HG03108 (cell line): Measurements from ENCODE around the gene TAGLN3.
A peak's percentile ranks its signal among the peaks of the same experiment; 100 is the strongest.

ENCODE experiments used
- ATAC-seq: cut with Tn5 transposase; IDR thresholded peaks from one replicate; pipeline ENCODE4 v1.9.1; 2021; ENCODE audit warnings: moderate library complexity; ENCODE audit not compliant: unreplicated experiment

The TAGLN3 gene

DNA sequence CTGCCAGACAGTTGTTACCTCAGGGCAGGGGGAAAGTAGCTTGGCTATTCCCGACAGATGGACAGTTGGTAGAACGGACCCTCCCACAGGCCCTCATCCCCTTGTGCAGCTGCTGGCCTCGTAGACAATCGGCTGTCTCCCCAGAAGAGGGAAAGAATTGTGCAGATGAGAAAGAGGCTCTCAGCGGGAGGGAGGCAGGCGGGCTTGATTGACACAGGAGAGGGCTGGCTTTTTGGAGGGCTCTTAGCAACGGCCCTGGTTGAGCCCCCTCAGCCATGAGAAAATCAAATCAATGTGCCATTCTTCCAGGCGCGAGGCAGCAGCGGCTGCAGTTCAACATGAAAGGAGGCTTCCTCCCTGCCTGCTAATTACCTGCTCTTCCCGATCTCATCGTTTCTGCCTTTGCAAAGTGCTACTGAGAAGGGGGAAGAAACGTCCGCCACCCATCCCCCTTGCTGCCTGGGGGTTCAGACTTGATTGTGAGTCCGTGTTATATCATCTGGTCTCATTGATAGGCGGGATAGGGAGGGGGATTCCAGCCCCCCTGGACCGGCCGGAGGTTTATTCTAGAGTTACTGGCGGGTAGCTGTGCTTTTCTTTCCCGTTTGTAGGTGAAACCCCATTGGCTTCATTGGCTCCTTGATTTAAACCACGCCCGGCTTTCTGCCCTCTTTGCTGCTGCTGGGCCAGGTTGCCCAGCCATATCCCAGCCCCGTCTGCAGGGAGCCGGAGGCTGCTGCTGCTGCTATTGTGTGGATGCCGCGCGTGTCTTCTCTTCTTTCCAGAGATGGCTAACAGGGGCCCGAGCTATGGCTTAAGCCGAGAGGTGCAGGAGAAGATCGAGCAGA is at the start of gene TAGLN3:
Gene TAGLN3 (plus strand): TSS at position 287 of the 848 bp plus-strand sequence. CDS start 501 bp downstream, at position 788.
- ATAC-seq: no peak

DNA sequence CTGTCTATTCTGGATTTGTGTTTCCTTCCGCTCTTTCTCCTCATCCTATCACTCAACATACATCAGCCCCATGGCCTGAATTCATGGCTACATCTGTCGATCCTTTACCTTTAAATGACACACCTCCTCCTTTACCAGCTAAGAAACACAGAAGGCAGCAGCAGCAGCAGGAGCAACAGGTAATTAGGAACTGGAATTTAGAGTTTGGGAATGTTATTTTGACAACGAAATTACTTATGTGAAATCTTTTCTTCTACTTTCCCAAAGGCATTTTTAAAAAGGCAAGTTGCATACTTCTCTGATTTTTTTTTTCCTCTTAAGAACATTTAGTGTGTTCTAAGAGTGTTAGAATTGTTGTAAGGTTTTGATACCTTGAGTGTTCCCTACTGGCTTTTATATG is 49.0 kb upstream of the TAGLN3 start:
- ATAC-seq: no peak

DNA sequence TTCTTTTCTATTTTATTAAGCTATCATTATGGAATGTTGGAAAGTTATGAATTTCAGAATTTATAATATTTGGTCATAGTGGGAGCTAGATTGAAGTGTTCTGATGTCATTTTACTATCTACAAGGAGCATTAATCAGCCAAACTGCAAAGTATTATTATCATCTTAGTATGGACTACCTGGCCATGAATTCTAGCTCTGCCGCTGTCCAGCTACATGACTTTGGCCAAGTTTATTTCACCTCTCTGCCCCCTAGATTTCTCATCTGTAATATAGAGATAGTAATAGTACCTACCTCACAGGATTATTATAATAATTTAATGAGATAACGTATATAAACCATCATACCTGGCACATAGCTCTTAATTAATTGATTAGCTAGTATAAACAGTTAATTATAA is 47.7 kb upstream of the TAGLN3 start:
- no peak for ATAC-seq

DNA sequence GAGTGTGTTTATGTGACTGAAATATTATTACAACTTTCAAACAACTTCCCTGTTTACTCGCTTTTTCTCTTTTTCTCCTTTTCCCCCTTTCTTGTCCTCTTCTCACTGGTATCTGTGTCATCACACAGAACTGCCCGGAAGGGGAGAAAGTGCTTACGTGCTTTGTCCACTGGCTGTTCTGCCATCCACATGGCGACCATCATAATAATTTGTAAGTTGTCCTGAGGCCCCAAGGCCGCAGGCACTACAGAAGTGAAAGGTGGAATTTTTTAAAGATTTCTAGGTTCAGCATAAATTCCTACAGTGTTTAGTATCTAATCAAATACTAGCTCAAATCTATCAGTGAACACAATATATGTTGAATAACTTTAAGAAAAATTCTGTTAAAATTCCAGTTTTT is 46.6 kb upstream of the TAGLN3 start:
- no peak for ATAC-seq

DNA sequence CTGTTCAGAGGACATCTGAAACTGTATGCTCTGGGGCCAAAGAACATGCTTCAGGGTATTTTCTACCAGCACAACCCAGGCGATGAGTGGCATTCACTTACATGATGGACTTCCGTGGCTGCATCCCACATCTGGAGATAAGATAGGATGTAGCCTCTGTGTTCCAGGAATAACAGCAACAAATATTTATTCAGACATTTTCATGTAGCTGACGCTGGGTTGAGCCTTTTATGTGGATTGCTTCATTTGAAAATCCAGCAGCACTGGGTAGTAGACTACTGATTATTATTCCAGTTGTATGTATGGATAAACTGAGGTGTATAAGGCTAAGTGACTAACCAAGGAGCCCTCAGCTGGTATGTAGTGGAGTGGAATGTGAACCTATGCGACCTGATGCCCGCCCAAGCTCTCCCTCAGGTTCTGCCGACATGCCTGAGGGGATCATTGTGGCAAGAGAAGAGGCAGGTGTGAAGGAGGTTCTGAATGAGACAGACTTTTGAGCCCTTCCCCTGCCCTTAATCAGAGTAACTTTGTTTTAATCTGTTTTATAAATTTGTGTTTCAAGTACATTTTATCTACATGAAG is 45.8 kb upstream of the TAGLN3 start:
- ATAC-seq: no peak

DNA sequence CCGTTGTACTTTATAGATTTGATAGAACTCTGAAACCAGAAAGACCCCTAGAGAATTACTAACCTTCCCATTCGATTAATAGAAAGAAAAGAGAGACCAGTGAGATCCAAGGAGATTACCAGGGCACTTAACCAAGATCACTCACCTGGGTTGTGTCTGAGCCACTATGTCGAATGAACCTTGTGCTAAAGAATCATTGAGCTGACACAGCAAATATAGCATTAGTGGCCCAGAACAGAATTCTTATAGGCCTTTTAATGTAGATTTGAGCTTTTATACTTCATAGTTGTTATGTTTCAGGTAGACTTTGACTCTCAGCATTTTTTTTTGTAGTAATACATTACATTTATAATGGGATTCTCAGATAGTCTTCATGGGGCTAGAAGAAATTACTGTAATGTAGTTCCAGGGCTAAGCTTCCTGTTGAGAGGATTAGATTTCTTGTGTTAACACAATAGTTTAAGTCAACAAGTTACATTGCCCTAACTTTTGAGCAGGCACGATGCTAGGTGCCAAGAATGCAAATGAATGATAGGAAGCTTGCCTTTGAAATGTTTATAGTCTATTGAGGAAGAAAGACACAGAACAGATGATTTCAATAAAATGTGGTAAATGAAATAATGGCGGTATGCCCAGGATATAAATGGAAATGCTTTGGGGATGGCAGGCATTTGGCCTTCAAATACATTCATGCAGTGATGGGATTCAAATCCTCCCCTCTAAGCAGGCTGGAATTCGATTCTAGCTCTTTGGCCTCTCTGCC is 44.3 kb upstream of the TAGLN3 start:
- no peak for ATAC-seq

DNA sequence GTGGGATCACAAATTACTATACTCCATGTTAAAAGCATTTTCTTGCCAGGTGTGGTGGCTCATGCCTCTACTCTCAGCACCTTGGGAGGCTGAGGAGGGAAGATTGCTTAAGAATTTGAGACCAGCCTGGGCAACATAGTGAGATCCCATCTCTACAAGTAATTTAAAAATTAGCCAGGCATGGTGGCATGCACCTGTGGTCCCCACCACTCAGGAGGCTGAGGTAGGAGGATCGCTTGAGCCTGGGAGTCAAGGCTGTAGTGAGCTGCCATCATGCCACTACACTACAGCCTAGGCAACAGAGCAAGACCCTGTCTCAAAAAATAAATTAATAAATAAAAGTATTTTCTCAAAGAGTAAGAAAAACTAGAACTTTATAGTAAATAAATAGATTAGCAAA is 42.8 kb upstream of the TAGLN3 start:
- ATAC-seq: no peak

DNA sequence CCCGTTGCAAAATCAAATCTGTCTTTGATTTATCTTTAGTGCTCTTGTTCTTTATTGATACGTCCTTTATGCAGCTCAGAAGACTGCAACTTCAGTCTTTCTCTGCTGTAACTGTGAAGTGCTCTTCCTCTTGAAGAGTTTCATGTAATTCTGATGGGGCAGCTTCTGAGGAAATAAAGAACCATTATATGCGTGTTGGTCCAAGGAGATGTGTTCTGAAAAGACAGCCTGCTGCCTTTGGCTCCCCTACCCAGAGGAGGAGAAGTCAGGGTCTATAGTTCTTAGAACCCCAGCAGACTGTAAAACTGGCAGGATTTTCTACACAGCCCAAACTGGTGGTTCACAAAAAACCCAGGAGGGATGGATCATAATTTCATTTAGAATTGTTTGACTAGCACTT is 42.3 kb upstream of the TAGLN3 start:
- ATAC-seq: no peak

DNA sequence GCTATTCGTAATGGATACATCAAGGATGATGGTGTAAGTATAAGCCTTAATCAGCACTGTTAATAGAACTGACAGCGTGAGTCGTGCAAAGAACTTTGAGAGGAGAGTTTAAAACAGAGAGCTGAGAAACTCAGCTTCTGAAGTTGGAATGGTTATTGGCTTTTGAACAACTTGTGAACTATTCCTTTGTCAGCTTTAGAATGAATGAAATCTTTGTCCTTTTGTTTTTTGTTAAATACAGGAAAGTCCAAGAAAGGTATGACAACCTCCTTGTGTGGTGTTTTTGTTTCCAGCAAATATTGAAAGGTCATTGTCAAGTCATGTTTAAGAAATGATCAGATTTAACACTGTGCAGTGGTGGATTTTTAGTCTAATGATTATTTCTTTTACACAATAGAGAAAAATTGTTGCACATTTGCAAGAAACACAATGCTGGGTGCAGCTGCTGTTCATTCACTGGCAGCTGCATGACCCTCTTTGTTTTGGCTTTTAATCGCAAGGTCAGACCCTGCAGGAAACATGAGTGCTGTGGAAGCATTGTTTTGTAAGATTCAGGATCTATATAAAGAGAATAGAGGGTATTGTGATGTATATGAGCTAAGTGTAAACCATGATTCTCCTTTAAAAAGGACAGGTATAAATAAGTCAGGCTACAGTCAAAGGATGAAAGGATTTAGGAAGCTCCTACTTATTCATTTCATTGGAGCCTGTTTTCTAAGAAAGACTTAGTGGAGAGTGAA is 41.6 kb upstream of the TAGLN3 start:
- ATAC-seq: no peak

DNA sequence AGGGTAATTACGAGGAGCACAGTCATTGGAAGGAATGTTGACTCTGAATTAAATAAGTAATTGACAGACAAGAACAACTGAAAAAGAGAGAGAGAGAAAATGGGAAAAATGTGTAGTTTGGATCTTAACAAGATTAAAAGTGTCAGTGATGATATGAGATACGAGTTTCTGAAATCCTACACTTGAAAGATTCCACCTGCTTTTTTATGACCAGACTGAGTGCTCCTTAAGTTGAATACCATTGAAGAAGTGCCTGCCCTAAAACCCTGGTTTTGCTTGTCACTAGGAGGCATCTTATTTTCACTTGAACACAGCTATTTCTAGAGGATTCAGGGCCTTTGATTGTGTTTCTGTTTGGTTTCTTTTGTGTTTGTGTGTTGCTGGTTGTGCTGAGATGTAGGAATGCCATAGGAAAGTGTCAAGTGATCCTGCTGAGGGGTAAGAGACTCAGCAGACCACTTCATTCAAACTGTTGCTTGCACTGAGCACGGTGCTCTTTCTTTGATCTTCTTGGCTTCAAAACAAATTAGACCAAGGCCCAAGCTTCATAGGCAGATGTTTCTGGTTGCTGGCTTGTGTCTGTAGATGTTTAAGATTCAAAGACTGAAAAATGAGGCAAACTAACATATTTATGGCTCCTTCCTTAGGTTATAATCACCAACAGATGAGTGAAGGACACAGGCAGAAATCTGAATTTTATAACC is 37.1 kb upstream of the TAGLN3 start:
- ATAC-seq: no peak

DNA sequence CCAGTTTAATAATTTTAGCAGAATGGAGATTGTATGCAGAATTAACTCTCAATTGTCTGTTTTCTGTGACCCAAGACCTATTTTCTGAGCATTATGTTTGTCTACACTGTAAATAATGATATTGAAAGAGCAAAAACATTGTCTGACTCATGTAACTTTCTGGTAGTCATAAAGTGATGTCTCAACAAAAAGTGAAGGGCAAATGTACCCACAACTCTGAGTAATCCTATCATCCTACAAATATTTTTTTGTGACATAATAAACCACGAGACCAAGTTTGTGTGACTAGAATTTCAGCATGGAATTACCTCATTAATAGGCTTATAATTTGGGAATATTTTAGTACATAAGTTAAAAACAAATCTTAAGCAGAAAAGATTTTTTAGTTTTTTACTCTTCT is 35.3 kb upstream of the TAGLN3 start:
- no peak for ATAC-seq

DNA sequence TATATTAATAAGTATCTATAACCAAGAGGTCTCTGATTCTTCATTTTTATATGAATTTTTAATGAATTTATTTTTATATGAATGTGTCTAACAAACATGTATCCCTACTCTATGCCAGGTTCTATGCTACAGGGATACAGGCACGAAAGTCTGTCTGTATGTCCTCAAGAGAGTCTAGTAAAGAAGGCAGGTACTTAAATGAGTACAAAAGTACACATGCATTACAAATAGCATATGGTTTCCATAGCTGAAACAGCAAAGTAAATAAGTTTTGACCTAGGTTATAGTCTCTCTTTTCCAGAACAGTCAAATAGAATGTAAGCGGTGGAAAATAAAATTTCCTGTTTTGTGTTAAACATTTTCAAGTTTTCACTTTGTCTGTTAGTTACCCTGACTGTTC is 33.2 kb upstream of the TAGLN3 start:
- no peak for ATAC-seq

DNA sequence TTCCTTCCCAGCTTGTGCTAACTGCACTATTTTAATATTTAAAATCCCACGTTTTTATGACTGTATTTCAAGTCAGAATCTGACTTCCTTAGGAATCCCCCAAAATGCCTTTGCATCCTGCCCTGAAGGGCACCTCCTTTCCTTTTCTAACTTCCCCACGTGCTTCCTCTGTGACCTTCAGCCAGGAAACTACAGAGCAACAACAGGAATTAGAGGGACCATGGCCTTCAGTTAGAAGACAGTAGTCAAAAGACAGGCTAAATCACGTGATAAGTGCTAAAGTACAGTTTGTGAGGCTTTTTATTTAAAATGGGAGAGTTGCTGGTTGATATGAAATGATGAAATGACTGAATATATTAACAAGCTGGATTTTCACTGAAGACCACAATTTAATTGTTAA is 31.7 kb upstream of the TAGLN3 start:
- no peak for ATAC-seq

DNA sequence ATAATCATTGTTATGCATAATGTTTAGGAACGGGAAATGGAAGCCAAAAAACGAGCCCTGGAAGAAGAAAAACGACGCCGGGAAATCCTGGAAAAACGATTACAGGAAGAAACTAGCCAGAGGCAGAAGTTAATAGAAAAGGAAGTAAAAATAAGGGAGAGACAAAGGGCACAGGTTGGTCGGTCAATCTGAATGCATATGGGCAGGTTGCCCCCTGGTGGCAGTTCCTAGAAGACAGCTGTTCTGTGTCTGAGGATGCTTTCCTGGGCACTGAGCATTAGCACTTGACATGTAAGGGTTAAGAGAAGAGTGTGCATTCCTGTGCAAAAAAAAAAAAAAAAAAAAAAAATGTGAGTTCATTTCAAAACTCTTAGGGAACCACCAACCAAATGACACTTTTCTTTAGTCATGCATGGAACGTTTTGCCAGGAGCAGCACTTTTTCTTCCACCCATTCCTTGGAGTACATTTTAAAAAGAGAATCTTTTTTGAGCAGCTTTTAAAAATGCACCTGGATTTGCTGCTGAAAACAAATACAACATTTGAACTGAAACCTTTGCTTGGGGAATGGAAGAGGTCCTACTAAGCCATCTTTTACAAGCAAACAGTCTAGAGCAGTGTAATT is 31.0 kb upstream of the TAGLN3 start:
- peak; percentile 81 for ATAC-seq

DNA sequence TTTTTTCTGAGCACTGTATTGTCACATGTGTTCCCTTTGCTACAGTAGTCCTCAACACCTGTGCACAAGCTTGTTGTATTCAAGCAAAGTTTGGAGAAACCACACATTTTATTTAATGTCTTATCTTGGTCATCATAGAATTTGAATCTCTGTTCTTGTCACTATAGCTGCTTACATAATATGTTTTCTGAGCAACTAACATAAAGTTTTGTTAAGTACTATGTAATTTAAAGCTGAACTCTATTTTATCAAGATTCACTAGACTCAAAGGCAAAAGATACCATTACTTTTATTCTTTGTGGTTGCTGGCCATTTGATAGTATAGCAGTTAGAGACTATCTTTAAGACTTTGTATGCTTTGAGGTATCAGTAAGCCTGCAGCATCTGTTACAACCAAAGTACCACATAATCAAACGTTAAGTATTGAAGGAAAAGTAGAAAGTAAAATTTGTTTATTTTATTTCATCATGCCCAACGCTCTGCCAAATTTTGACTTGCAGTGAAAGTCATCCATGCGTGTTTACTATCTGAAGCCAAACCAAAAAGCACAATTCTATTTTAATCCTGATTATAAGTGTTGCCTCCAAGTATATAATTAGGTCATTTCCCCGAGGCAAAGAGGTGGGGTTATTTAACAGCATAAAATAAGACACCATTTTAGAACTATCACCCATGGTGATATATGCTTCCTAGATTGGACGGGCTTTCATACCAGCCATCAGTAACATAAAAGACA is 30.2 kb upstream of the TAGLN3 start:
- no peak for ATAC-seq

DNA sequence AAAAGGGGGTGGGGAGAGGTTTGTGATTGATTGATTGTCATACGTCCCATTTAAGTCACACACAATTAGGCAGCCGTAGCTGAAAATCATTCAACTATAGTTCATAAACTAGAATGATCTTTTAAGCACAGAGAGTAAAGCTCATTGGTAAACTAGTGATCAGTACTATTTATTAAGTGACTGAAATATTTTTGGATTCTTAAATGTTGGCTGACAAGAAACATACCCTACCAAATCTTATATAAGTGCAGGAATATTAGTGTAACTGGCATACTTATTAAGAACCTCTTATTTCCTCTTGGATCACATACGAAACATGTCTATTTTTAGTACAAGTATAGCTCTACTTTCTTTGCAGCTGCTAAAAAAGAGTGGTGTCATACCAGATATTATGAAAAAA is 28.3 kb upstream of the TAGLN3 start:
- no peak for ATAC-seq

DNA sequence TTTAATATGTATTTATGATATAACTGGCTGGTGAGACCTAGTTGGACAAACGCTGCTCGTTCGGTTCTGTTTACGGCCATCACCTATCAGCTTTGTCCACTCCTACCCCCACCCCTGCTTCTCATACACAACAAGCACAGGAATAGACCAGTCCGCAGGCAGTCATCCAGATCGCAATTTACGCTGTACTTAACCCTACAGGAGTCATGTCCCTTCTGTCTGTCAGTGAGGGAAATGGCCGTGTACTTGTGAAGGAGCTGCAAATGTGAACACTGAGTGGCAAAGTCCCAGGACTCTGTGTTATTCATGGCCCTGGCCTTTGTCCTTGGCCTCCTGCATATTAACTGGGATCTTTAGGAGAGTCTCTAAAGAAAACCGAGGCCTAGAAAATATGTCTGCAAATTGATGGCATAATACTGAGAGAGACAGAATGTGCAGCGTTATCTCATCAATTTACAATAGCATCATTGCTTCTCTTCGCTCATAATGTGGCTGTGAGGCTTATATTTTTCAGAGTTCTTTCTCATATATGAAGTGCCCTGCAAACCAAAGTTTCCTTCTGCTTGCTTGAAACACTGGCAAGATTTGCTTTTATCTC is 27.1 kb upstream of the TAGLN3 start:
- ATAC-seq: no peak

DNA sequence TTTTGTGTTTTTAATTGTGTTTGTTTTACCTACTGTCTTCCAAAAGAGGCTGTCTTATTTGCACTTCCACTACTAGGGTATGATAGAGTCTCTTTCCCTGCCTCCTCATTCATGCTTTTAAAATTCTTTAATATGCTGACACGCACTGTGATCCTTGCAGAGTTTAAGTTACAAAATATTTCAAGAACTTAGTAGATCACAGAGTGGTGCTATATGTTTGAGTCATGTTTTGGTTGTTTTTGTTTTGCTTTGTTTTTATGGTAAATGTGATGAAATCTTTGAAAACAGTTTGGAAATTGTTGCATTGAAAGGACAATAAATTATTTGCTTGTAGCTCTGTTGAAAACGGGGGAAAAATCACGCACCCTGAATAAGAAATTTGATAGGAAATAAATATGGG is 25.8 kb upstream of the TAGLN3 start:
- no peak for ATAC-seq

DNA sequence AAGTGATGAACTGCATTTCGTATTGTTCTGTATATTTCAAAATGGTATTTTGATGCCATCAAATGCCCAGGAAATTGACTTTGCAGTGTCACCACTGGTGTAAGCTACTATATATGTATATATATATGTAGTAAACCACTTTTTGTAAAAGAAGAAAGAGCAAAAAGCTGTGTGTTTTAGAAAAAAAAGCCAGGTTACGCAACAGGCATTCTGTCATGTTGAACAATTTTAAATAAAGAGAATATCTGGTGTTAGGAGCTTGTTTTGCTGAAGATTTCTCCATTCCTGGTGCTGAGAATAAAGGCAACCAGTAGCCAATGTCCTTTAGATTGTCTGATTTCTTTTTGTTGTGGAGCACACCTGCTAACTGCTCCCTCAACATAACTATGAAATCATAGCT is 23.6 kb upstream of the TAGLN3 start:
- no peak for ATAC-seq
